BJ (cell line): ENCODE measurements around the gene CALHM2. TPM values are rescaled to one million over a fixed set of nuclear protein-coding genes. Genes with fewer than 3 reads are reported as not detected.

ENCODE experiments used
- CTCF ChIA-PET: fragments of 350-600 bp; formaldehyde crosslinking; extraction: SDS; loops from one replicate; lab custom pipeline; 2021; ENCODE audit warnings: antibody characterized with exemption, inconsistent platforms; lab: Yijun Ruan, JAX
- POLR2A ChIA-PET: fragments of 300-600 bp; sonication (Branson Sonifier 250); formaldehyde crosslinking; extraction: SDS; loops from one replicate; lab custom pipeline; 2021; ENCODE audit warnings: antibody characterized with exemption; lab: Charles Lee
- DNase-seq: peaks from one replicate; pipeline ENCODE4 v3.0.0-alpha.2; 2011; ENCODE audit warnings: low read depth
- H3K27me3 ChIP-seq: 2 replicates; pipeline ENCODE4 v1.6.0; 2011; ENCODE audit warnings: low read length; ENCODE audit not compliant: control insufficient read depth, insufficient read depth
- H3K36me3 ChIP-seq: 2 replicates; pipeline ENCODE4 v1.5.1; 2011; ENCODE audit warnings: low read length; ENCODE audit not compliant: control insufficient read depth, insufficient read depth
- H3K4me3 ChIP-seq: 2 replicates; pipeline ENCODE4 v1.5.1; 2011; ENCODE audit warnings: low read depth, mild to moderate bottlenecking, control low read depth, low read length
- polyA plus RNA-seq: library from polyadenylated mRNA; depleted of rRNA; stranded (reverse); fragments of >200 nt; gene quantifications from 2 replicates; pipeline ENCODE4 v1.2.3, GENCODE V29; 2011
- TF ChIP-seq, protein P1 (sequence below): IDR thresholded peaks from 2 replicates; pipeline ENCODE4 v1.5.1; 2011; ENCODE audit warnings: low read depth, mild to moderate bottlenecking, control low read depth, inconsistent platforms, low read length, moderate library complexity; ENCODE audit not compliant: insufficient read depth

Gene CALHM2
- polyA plus RNA-seq, 1 experiment = 80.1 TPM

DNA sequence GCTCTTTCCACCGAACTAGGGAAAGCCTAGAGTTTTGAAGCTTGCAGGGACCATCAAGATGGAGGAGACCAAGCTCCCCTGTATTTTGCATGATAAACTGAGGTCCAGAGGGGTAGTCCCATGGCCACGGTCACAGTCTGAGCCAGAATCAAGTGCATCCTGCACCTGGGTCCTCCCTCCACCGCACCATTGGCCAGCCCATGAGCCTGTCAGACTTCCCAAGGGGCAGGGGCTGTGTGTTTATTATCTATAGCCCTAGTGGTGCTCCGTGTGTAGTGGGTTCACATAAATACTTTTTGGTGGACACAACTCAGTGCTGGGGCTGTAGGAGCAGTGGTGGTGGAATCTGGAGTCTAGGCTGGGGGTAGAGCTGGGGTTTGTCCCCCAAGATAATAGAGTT lies 23.3 kb upstream of the CALHM2 start:
- Histone ChIP-seq H3K36me3 (no peaks in the 10 kb centered on the region), H3K4me3 (no peak overlapping the region), H3K27me3 (no peaks in the 10 kb centered on the region)
- ChIA-PET CTCF (interaction anchor here (3.6 kb wide), 1 partner anchor 10 kb away, joined by 19 read pairs; no protein-coding TSS in a partner anchor), POLR2A (no interaction called here)
- no peak for DNase-seq
- TF ChIP-seq, protein P1, sequence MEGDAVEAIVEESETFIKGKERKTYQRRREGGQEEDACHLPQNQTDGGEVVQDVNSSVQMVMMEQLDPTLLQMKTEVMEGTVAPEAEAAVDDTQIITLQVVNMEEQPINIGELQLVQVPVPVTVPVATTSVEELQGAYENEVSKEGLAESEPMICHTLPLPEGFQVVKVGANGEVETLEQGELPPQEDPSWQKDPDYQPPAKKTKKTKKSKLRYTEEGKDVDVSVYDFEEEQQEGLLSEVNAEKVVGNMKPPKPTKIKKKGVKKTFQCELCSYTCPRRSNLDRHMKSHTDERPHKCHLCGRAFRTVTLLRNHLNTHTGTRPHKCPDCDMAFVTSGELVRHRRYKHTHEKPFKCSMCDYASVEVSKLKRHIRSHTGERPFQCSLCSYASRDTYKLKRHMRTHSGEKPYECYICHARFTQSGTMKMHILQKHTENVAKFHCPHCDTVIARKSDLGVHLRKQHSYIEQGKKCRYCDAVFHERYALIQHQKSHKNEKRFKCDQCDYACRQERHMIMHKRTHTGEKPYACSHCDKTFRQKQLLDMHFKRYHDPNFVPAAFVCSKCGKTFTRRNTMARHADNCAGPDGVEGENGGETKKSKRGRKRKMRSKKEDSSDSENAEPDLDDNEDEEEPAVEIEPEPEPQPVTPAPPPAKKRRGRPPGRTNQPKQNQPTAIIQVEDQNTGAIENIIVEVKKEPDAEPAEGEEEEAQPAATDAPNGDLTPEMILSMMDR = no peak

DNA sequence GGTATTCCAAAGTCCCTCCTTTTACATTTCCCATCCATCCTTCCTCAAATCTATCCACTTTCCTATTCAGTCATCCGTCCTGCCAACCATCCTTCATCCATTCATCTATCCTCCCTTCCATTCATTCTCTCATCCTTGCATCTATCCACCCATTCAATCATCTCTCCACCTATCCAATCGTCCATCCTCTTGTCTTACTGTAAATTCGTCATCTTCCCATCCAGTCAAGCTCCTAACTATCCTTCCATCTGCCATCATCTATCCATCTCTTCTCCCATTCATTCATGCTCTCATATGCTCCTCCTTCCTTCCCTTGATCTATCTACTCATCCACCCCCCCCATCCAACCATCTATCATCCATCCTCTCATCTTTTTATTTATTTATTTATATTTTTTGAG lies 21.9 kb upstream of the CALHM2 start:
- CTCF ChIA-PET = interaction anchor here (3.6 kb wide), 1 partner anchor 12 kb away, joined by 19 read pairs; no protein-coding TSS in a partner anchor
- DNase-seq = no peak
- H3K36me3 ChIP-seq = no peaks in the 10 kb centered on the region
- H3K4me3 ChIP-seq = no peak overlapping the region
- no peaks in the 10 kb centered on the region; the same call in 1 of the 2 replicates for H3K27me3 ChIP-seq
- TF ChIP-seq, protein P1 = no peak
- POLR2A ChIA-PET = no interaction called here

DNA sequence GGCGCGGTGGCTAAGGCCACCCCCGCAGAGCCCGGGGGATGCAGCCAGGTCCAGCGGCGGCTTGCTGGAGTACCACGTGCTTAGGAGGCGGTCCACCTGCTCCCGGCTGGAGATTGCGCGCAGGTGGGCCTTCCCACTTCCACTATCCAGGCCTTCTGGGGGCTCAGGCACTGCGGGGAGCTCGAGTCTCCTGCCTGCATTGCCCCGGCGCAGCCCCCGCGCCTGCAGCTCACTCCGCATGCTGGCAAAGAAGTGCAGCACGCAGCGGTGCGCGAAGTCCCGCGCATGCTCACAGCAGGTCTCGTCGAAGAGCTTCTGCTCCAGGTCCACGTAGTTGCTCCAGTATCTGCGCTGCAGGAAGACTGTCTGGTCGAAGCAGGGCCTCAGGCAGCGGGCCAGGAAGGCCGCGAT lies 21.1 kb upstream of the CALHM2 start:
- TF ChIP-seq, protein P1 = no peak
- ChIA-PET CTCF (interaction anchor here (1.6 kb wide), 1 partner anchor 12 kb away, joined by 5 read pairs; no protein-coding TSS in a partner anchor), POLR2A (no interaction called here)
- DNase-seq = no peak
- no peaks in the 10 kb centered on the region for H3K36me3 ChIP-seq
- no peak overlapping the region for H3K4me3 ChIP-seq
- peaks cover under 1% of the 10 kb centered on the region; the same call in 1 of the 2 replicates for H3K27me3 ChIP-seq

DNA sequence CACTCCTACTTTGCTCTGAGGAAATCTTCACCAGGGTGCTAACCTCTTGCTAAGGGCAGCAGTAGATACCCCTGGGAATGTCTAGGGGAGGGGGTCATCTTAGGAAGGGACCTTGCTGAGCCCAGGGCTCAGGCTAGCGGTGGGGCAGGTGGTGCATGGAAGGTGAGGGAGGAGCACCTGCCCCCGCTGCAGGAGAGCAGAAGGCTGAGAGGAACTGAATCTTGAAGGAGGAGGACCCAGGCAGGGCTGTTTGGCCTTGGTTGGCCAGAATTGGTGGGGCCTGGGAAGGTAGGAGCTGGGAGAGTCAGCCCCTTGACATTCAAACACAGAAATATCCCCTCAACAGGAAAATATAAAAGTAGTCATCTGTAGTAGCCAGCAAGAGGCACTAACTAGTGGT lies 19.8 kb upstream of the CALHM2 start:
- Histone ChIP-seq H3K4me3 (no peak overlapping the region), H3K27me3 (peaks cover 1% of the 10 kb centered on the region; the same call in 1 of the 2 replicates), H3K36me3 (no peaks in the 10 kb centered on the region)
- no peak for DNase-seq
- POLR2A ChIA-PET = no interaction called here
- CTCF ChIA-PET = interaction anchor here (1.0 to 1.9 kb wide), 5 partner anchors 9 to 56 kb away, joined by 3 to 9 read pairs (median 3); no protein-coding TSS in a partner anchor
- TF ChIP-seq, protein P1 = no peak

DNA sequence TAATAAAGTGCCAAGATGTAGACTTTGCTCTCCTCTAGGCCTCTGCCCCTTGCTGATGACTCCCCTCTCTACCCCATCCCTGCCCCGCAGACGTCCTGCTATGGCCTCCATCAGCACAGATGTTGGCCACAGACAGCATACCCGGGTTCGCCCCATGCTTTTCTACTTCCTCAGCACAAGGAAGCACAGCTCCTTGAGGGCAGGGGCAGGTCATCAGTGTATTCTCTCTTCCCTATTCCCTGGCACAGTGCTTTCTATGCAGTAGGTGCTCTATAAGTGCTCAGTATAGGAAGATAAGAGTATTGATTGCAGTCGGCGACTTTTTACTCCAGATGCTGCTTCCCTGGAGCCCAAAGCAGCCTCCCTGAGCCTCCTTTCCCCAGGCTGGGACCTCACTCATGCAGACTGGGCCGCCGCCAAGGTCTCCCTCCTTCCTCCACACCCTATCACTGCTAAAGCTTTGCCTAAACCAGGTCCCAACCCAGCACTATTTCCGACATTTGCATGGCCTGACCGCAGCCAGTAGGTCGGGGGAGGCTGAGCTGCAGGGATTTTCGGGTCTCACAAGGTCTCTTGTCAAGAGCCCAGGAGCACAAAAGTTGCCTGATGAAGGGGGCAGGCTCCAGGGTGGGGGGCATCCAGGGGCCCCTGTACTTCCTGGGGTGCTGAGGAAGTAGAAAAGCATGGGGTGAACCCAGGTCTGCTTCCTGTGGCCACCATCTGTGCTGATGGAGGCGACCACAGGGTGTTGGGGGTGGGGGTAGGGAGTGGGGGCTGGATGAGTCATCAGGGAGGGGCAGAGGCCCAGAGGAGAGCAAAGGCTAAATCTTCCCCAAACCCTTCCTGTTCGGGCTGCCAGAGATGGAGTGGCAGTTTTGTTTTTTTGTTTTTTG lies 18.8 kb upstream of the CALHM2 start:
- POLR2A ChIA-PET = no interaction called here
- TF ChIP-seq, protein P1 = no peak
- Histone ChIP-seq H3K4me3 (no peak overlapping the region), H3K27me3 (peaks cover 1% of the 10 kb centered on the region; the same call in 1 of the 2 replicates), H3K36me3 (no peaks in the 10 kb centered on the region)
- DNase-seq = no peak
- CTCF ChIA-PET = interaction anchor here (0.8 to 1.9 kb wide), 5 partner anchors 10 to 55 kb away, joined by 3 to 9 read pairs (median 3); no protein-coding TSS in a partner anchor
